GM12872 (cell line): ENCODE results near the gene ARHGAP42.

Experiments used
- CTCF ChIP-seq: IDR thresholded peaks from 3 replicates; pipeline ENCODE4 v1.5.1; 2011; ENCODE audit warnings: low read depth, mild to moderate bottlenecking, low read length, moderate library complexity; ENCODE audit not compliant: insufficient read depth

Gene ARHGAP42

DNA sequence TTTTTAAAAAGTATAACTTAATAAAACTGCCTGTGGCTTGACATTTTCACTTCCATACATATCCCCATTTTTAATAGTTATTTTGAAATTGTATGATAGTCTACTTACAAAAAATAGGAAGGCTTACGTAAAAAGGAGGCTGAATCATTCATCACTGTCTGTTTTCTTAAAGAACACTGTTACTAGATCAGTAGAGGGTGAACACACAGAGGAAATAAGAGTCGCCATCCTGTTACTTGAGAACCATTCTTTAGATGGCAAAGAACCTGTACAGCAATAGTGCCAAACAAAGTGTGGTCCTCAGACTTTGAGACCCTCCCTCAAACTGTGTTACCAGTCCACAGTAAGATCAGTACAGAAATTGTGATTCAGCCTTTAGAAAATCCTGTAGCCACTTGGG, 261.8 kb downstream of the ARHGAP42 start:
- no peak for TF ChIP-seq CTCF

DNA sequence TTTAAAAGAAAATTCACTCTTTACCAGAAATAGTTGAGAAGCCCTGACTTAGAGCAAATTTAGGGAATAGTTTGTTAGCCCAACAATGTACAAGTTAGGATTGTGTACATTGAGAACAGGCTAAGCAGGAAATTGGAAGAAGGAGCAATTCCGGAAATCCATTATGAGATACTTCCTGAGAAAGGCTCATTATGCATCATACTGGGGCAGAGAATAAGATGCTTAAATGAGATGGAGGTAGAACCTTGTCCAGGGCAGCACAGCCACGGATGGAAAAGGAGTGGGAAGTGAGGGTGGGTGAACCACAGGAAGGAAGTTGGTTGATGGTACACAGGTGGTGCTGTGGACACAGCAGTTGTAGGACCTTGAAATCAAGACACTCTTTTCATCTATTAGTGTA, 262.4 kb downstream of the ARHGAP42 start:
- no peak for TF ChIP-seq CTCF

DNA sequence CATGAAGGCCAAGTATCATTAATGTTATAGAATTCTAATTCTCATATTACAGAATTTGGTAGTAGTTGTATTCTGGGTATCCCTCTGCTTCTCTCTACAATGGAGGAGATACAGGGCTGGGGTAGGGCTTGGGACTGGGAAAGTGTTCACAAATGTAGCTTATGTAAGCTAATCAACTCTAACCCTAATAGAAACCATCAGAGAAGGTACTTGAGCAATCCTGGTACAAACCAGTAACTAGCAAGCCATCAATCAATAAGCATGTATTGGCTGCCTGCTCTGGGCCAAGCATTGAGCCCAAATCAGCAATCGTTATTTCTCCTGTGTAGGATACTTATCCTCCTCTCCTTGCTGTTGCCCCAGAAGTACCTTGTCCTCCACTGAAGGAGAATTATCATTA, 268.2 kb downstream of the ARHGAP42 start:
- TF ChIP-seq CTCF: no peak

- no peak for TF ChIP-seq CTCF
Observed at GRCh38 chr11:100956351-100956750, 269.3 kb downstream of the ARHGAP42 start.

- TF ChIP-seq CTCF: no peak
Observed at GRCh38 chr11:100957499-100957898, 270.4 kb downstream of the ARHGAP42 start.

GRCh38 chr11:100961633-100962032, 274.5 kb downstream of the ARHGAP42 start:
- TF ChIP-seq CTCF: no peak

GRCh38 chr11:100963375-100963774, 276.3 kb downstream of the ARHGAP42 start:
- no peak for TF ChIP-seq CTCF

- TF ChIP-seq CTCF: no peak
Observed at GRCh38 chr11:100964435-100964834, 277.3 kb downstream of the ARHGAP42 start.
